ENCODE results near the gene MED12L.
A peak's percentile ranks its signal among the peaks of the same experiment; 100 is the strongest.

Gene MED12L

GRCh38 chr3:151086484-151087456 is 1.3 kb downstream of the MED12L start:
- peak; percentile 42 for DNase-seq (ENCODE audit: low read depth)

- no peak for DNase-seq (ENCODE audit: low read depth)
Observed at GRCh38 chr3:151087648-151088047, 2.2 kb downstream of the MED12L start.

- DNase-seq (ENCODE audit: low read depth), result no peak
Observed at GRCh38 chr3:151091685-151092345, 6.4 kb downstream of the MED12L start.

GRCh38 chr3:151093148-151093547 is 7.7 kb downstream of the MED12L start:
- no peak for DNase-seq (ENCODE audit: low read depth)

GRCh38 chr3:151093905-151094304 is 8.4 kb downstream of the MED12L start:
- no peak for DNase-seq (ENCODE audit: low read depth)

- no peak for DNase-seq (ENCODE audit: low read depth)
Observed at GRCh38 chr3:151096716-151097115, 11.3 kb downstream of the MED12L start.

GRCh38 chr3:151100076-151100475 is 14.6 kb downstream of the MED12L start:
- DNase-seq (ENCODE audit: low read depth), result no peak

GRCh38 chr3:151101270-151101969 is 16.0 kb downstream of the MED12L start:
- no peak for DNase-seq (ENCODE audit: low read depth)

- DNase-seq (ENCODE audit: low read depth), result no peak
Observed at GRCh38 chr3:151106311-151106710, 20.8 kb downstream of the MED12L start.

- DNase-seq (ENCODE audit: low read depth), result no peak
Observed at GRCh38 chr3:151107177-151107576, 21.7 kb downstream of the MED12L start.

- no peak for DNase-seq (ENCODE audit: low read depth)
Observed at GRCh38 chr3:151107701-151108100, 22.2 kb downstream of the MED12L start.

GRCh38 chr3:151109286-151109800 is 23.9 kb downstream of the MED12L start:
- DNase-seq (ENCODE audit: low read depth), result no peak

- no peak for DNase-seq (ENCODE audit: low read depth)
Observed at GRCh38 chr3:151112731-151113130, 27.3 kb downstream of the MED12L start.

- no peak for DNase-seq (ENCODE audit: low read depth)
Observed at GRCh38 chr3:151113343-151113742, 27.9 kb downstream of the MED12L start.

- DNase-seq (ENCODE audit: low read depth), result no peak
Observed at GRCh38 chr3:151117047-151117446, 31.6 kb downstream of the MED12L start.

- DNase-seq (ENCODE audit: low read depth), result no peak
Observed at GRCh38 chr3:151119188-151119587, 33.7 kb downstream of the MED12L start.

GRCh38 chr3:151120409-151120808 is 34.9 kb downstream of the MED12L start:
- no peak for DNase-seq (ENCODE audit: low read depth)

GRCh38 chr3:151121016-151121415 is 35.6 kb downstream of the MED12L start:
- no peak for DNase-seq (ENCODE audit: low read depth)

GRCh38 chr3:151123827-151124226 is 38.4 kb downstream of the MED12L start:
- no peak for DNase-seq (ENCODE audit: low read depth)

- DNase-seq (ENCODE audit: low read depth), result no peak
Observed at GRCh38 chr3:151124476-151124875, 39.0 kb downstream of the MED12L start.

- DNase-seq (ENCODE audit: low read depth), result no peak
Observed at GRCh38 chr3:151130428-151130827, 45.0 kb downstream of the MED12L start.

- DNase-seq (ENCODE audit: low read depth), result no peak
Observed at GRCh38 chr3:151133175-151133574, 47.7 kb downstream of the MED12L start.

Measured in activated T-helper 1 cell treated with Interleukin-2 at 50 U/mL for 16 hours (primary cell).